Endodermal cell (in vitro differentiated cells): ENCODE data around the gene CEACAM19. TPM values are rescaled to one million over a fixed set of nuclear protein-coding genes. Genes with fewer than 3 reads are reported as not detected.

Experiments used
- DNase-seq: peaks from one replicate; pipeline ENCODE4 v3.0.0-alpha.2; 2017
- H3K27ac ChIP-seq: 2 replicates; pipeline ENCODE4 v1.5.1; 2013; ENCODE audit warnings: mild to moderate bottlenecking, low read depth, low read length, moderate library complexity
- H3K27me3 ChIP-seq: 2 replicates; pipeline ENCODE4 v1.6.1; 2013; ENCODE audit warnings: mild to moderate bottlenecking, low read length, moderate library complexity; ENCODE audit not compliant: insufficient read depth, control insufficient read depth, poor library complexity, severe bottlenecking
- H3K36me3 ChIP-seq: 2 replicates; pipeline ENCODE4 v1.7.0; 2013; ENCODE audit warnings: mild to moderate bottlenecking, low read length, moderate library complexity; ENCODE audit not compliant: control insufficient read depth, insufficient read depth
- H3K4me1 ChIP-seq: one replicate; pipeline ENCODE4 v1.7.0; 2013; ENCODE audit warnings: low read length; ENCODE audit not compliant: control insufficient read depth, insufficient read depth
- H3K4me3 ChIP-seq: 2 replicates; pipeline ENCODE4 v1.5.1; 2013; ENCODE audit warnings: mild to moderate bottlenecking, low read length, moderate library complexity
- H3K9ac ChIP-seq: 2 replicates; pipeline ENCODE4 v1.6.1; 2013; ENCODE audit warnings: mild to moderate bottlenecking, low read length, moderate library complexity; ENCODE audit not compliant: poor library complexity, severe bottlenecking; ENCODE audit errors: extremely low read depth
- H3K9me3 ChIP-seq: 2 replicates; pipeline ENCODE4 v1.6.1; 2013; ENCODE audit warnings: mild to moderate bottlenecking, low read length, moderate library complexity; ENCODE audit not compliant: control insufficient read depth
- H3K27ac Mint-ChIP-seq: 2 replicates; pipeline ENCODE4 v1.8.0; 2020; ENCODE audit warnings: mixed read lengths
- H3K27me3 Mint-ChIP-seq: 2 replicates; pipeline ENCODE4 v1.8.0; 2021; ENCODE audit warnings: mild to moderate bottlenecking, mixed read lengths; ENCODE audit not compliant: insufficient read depth
- H3K36me3 Mint-ChIP-seq: 2 replicates; pipeline ENCODE4 v1.8.0; 2020; ENCODE audit warnings: low read depth, mixed read lengths
- H3K4me1 Mint-ChIP-seq: 2 replicates; pipeline ENCODE4 v1.8.0; 2020; ENCODE audit warnings: mixed read lengths
- H3K4me3 Mint-ChIP-seq: 2 replicates; pipeline ENCODE4 v1.8.0; 2020; ENCODE audit warnings: mild to moderate bottlenecking, moderate library complexity, mixed read lengths
- H3K9me3 Mint-ChIP-seq: 2 replicates; pipeline ENCODE4 v1.8.0; 2020; ENCODE audit warnings: mild to moderate bottlenecking, mixed read lengths
- WGBS, 2 experiments: methylation state at CpG; one replicate each; pipeline versions ENCODE4 v1.1.5 to v1.1.7; 2013; ENCODE audit warnings: missing lambda C conversion rate in 2 of 2, mixed read lengths in 1 of 2; ENCODE audit not compliant: insufficient coverage in 1 of 2, insufficient read length in 1 of 2; 5-methylcytosine and 5-hydroxymethylcytosine counted together
- total RNA-seq, 2 donors: library from RNA; stranded (reverse); fragmentation: NEBNext Ultra II Directional in 1 of 2; extraction: Animal tissue kit (Norgen Biotek cat#: 25700) in 1 of 2; gene quantifications; 2 replicates in 1 of 2; 3 replicates in 1 of 2; pipeline ENCODE4 v1.2.1, GENCODE V29; 2021
- TF ChIP-seq, protein P1 (sequence below): fragments of 200-600 bp; sonication (generic); conservative IDR thresholded peaks from 2 replicates; pipeline ENCODE4 v1.5.0; 2021; ENCODE audit warnings: antibody characterized with exemption, mild to moderate bottlenecking

The CEACAM19 gene
- total RNA-seq, 2 donors from 2014 or later: 2.2 to 2.8 TPM

DNA sequence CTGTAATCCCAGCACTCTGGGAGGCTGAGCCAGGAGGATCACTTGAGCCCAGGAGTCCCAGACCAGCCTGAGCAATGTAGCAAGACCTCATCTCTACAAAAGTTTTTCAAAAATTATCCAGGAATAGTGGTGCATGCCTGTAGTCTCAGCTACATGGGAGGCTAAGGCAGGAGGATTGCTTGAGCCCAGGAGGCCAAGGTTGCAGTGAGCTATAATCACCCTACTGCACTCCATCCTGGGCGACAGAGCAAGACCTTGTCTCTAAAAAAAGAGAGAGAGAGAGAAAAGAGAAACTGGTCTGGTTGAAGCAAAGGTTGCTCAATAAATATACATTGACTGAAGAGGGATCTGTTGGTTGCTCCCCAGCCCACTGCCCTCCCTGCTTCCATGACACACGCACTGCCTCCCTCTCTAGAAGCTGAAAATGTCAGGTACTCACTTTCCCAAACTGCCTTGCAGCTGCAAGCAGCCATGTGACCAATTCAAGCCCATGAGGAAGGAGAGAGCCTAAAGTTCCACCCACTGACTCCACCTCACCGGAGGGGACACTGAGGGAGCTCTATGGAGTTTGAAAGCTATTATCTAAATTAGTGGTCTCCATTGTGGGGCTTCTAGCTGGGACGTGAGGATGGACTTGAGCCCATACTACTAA, 41.7 kb downstream of the CEACAM19 start:
- Mint-ChIP-seq H3K4me3 (no peak overlapping the region), H3K27ac (no peak overlapping the region), H3K9me3 (peaks cover 17% of the 10 kb centered on the region), H3K27me3 (peaks cover 2% of the 10 kb centered on the region), H3K4me1 (no peaks in the 10 kb centered on the region), H3K36me3 (no peaks in the 10 kb centered on the region)
- Histone ChIP-seq H3K4me3 (no peak overlapping the region), H3K9ac (no peak overlapping the region), H3K27ac (no peak overlapping the region), H3K4me1 (no peaks in the 10 kb centered on the region), H3K9me3 (peaks cover 13% of the 10 kb centered on the region), H3K27me3 (no peaks in the 10 kb centered on the region), H3K36me3 (no peaks in the 10 kb centered on the region)
- TF ChIP-seq, protein P1, sequence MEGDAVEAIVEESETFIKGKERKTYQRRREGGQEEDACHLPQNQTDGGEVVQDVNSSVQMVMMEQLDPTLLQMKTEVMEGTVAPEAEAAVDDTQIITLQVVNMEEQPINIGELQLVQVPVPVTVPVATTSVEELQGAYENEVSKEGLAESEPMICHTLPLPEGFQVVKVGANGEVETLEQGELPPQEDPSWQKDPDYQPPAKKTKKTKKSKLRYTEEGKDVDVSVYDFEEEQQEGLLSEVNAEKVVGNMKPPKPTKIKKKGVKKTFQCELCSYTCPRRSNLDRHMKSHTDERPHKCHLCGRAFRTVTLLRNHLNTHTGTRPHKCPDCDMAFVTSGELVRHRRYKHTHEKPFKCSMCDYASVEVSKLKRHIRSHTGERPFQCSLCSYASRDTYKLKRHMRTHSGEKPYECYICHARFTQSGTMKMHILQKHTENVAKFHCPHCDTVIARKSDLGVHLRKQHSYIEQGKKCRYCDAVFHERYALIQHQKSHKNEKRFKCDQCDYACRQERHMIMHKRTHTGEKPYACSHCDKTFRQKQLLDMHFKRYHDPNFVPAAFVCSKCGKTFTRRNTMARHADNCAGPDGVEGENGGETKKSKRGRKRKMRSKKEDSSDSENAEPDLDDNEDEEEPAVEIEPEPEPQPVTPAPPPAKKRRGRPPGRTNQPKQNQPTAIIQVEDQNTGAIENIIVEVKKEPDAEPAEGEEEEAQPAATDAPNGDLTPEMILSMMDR: no peak
- 33 to 75% methylated on average over 1 to 4 of the region's 4 CpGs for WGBS, 2 experiments
- no peak for DNase-seq

DNA sequence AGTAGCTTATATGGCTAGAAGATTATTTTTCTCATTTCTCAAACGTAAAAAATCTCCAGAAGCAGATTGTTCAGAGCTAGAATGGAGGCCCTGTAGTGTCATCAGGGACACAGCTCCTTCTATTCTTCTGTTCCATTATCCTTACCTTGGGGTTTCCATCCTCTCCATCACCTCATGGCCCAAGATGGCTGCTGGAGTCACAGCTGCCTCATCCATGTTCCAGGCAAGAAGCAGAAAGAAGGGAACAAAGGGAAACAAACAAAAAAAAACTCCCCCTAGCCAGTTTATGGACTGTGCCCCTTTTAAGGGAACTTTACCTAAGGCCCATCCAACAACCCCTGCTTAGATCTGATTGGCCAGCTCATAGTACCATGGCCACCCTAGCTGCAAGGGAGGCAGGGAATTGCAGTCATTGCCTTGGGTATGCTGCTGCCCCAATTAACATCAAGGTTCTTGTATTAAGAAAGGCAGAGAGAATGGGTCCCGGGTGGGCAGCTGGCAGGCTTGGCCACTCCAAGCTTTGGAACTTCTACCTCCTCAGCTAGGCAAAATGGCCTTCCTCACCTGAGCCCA, 43.4 kb downstream of the CEACAM19 start:
- TF ChIP-seq, protein P1: no peak
- Mint-ChIP-seq H3K4me3 (no peak overlapping the region), H3K27ac (no peak overlapping the region), H3K9me3 (peaks cover 17% of the 10 kb centered on the region), H3K4me1 (peaks cover 6% of the 10 kb centered on the region), H3K36me3 (no peaks in the 10 kb centered on the region), H3K27me3 (peaks cover 2% of the 10 kb centered on the region)
- H3K27ac ChIP-seq: no peak overlapping the region
- no peak overlapping the region for H3K4me3 ChIP-seq
- no peaks in the 10 kb centered on the region for H3K36me3 ChIP-seq
- 41 to 100% methylated on average over 1 to 2 of the region's 2 CpGs for WGBS, 2 experiments
- no peak overlapping the region for H3K9ac ChIP-seq
- no peaks in the 10 kb centered on the region for H3K27me3 ChIP-seq
- H3K4me1 ChIP-seq: peaks cover 5% of the 10 kb centered on the region
- no peak for DNase-seq
- H3K9me3 ChIP-seq: peaks cover 13% of the 10 kb centered on the region

DNA sequence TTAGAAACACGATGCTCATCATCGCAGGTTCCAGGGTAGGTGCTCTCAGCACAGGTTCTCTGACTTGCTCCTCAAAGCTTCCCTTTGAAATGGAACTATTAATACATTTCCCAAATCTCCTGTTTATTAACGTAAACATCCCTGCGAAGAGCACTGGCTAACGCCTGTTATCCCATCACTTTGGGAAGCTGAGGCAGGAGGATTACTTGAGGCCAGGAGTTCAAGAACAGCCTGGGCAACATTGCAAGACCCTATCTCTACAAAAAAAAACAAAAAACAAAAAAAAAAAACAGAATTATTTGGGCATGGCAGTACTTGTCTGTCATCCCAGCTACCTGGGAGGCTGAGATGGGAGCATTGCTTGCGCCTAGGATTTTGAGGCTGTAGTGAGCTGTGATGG, 46.3 kb downstream of the CEACAM19 start:
- Histone ChIP-seq H3K9me3 (peaks cover 13% of the 10 kb centered on the region), H3K27ac (no peak overlapping the region), H3K27me3 (no peaks in the 10 kb centered on the region), H3K36me3 (no peaks in the 10 kb centered on the region), H3K9ac (no peak overlapping the region), H3K4me1 (peaks cover 5% of the 10 kb centered on the region), H3K4me3 (no peak overlapping the region)
- peaks cover 2% of the 10 kb centered on the region for H3K27me3 Mint-ChIP-seq
- peaks cover 17% of the 10 kb centered on the region for H3K9me3 Mint-ChIP-seq
- TF ChIP-seq, protein P1: no peak
- H3K36me3 Mint-ChIP-seq: no peaks in the 10 kb centered on the region
- DNase-seq: no peak
- 94 to 100% methylated on average over 4 to 6 of the region's 6 CpGs for WGBS, 2 experiments
- H3K4me3 Mint-ChIP-seq: no peak overlapping the region
- no peak overlapping the region for H3K27ac Mint-ChIP-seq
- peaks cover 6% of the 10 kb centered on the region for H3K4me1 Mint-ChIP-seq
